ENCODE results near the gene C1QL3.

Gene C1QL3

GRCh38 chr10:16493884-16494536 is 27.7 kb downstream of the C1QL3 start:
- no peak for DNase-seq (ENCODE audit: low read depth in 1 of 2, low spot score in 1 of 2)

DNA sequence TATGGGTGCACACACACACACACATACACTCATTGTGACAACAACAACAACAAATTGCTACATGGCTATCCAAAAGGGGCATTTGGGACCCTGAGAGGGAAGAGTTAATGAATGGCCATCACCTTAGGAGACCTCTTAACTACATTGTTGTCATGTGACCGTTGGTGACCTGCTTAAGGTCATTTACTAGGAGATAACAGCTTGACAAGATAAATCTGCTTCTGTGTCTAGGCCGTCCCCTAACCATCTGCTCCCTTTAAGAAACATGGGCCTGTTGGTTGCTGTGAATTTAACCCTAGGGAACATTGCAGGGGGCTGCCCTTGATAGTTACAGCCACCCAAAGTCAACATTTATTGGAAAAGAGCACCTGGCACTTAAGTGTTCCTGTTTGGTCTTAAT is 29.7 kb downstream of the C1QL3 start:
- no peak for DNase-seq (ENCODE audit: low read depth in 1 of 2, low spot score in 1 of 2)

DNA sequence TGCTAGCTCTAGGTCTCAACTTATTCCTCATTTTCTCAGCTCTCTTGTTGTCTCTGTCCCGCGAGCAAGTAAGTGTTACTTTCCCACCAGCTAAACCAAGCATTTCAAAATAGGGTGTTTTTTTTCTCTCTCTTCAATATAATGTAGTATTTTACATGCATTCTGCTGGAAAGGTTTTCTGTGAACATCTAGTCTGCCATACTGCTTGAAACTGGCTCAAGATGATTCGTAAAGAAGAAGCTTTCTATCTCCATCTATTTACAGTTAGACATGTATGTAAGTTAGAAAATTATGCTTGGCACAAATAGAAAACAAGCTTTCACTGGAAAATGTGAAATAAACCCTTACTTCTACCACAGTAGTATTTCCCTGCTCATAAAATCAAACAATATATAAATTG is 31.2 kb downstream of the C1QL3 start:
- DNase-seq (ENCODE audit: low read depth in 1 of 2, low spot score in 1 of 2) = no peak

DNA sequence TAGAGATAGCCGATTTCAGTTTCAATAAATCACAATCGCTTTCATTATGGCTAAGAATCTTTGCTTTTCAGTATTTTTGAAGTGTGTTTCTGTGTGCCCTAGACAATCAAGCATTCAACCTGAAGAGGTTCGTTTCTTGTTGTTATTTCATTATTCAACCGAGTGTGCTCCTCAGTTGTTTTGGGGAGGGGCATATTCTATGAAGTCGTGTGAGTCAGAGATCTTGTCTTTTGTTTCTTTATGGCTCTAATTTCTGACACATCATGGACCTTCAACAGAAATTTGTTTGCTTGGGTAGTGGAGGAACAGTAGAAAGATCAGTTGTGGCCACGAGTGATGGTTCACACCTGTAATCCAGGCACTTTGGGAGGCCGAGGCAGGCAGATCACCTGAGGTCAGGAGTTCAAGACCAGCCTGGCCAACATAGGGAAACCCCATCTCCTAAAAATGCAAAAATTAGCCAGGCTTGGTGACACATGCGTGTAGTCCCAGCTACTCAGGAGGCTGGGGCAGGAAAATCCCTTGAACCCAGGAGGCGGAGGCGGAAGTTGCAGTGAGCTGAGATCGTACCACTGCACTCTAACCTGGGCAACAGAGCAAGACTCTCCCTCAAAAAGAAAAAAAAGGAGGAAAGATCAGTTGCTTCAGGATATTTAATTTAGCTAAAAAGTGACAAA is 38.3 kb downstream of the C1QL3 start:
- DNase-seq (ENCODE audit: low read depth in 1 of 2, low spot score in 1 of 2) = no peak

GRCh38 chr10:16481052-16481728 is 40.5 kb downstream of the C1QL3 start:
- DNase-seq (ENCODE audit: low read depth in 1 of 2, low spot score in 1 of 2) = no peak

- no peak for DNase-seq (ENCODE audit: low read depth in 1 of 2, low spot score in 1 of 2)
Measured at GRCh38 chr10:16478801-16479200, 42.9 kb downstream of the C1QL3 start.

DNA sequence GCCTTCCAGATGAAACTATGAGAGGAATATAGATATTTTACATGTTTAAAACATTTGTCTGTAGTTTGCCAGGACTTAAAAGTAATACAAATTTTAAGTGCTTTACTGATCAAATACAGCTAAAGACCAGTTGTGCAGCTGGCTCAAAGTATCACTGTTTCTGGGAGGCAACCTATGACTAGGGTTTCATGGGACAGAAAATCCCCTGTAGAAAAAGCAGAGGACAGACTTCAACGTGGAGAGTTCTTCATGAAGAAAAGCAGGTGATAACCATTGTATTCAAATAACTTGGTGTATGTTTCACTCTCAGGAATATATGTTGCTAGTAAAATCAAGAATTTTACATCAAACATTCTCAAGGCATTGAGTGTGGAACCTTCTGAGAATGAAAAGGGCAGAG is 43.9 kb downstream of the C1QL3 start:
- DNase-seq (ENCODE audit: low read depth in 1 of 2, low spot score in 1 of 2) = no peak

DNA sequence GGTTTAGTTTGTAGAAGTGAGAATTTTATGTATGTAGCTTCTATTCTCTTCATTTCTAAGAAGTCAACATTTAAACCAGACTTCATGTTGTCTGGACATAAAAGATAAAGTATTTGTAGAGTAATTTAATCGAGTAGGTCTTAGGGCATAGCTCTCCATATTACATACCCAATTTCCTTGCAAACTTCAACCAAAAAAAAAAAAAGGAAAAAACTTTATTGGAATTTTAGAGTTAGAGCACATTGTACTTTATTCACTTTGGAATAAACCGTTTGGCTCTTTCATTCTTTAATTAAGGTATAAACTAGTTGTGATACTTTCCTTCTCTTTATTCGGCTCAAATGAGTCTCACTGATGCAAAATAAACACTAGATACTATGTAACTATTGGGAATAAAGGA is 48.9 kb downstream of the C1QL3 start:
- no peak for DNase-seq (ENCODE audit: low read depth in 1 of 2, low spot score in 1 of 2)

- DNase-seq (ENCODE audit: low read depth in 1 of 2, low spot score in 1 of 2) = no peak
Measured at GRCh38 chr10:16470747-16471146, 50.9 kb downstream of the C1QL3 start.

DNA sequence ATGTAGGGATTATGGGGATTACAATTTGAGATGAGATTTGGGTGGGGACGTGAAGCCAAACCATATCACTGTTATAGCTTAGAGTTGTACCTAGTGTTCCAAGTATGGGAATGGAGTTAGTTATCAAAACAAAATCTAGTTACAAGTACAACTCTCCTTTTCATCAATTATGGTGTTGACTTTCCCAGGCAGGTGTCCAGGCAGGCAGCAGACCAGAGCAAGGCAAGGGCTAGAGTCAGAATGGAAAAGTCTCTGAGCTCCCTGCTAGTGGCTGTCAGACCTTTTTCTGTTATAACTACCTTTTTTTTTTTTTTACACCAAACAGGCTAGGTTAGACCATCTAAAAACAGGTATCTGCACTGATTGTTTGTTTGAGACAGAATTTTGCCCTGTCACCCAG is 55.7 kb downstream of the C1QL3 start:
- DNase-seq (ENCODE audit: low read depth in 1 of 2, low spot score in 1 of 2) = no peak

Measured in stimulated activated CD4-positive, alpha-beta T cell treated with anti-CD3 and anti-CD28 coated beads, Interleukin-15, amount 100 ng/mL, for 1 hour (primary cell).